ENCODE measurements around the gene SUCLG2.

SUCLG2 gene

DNA sequence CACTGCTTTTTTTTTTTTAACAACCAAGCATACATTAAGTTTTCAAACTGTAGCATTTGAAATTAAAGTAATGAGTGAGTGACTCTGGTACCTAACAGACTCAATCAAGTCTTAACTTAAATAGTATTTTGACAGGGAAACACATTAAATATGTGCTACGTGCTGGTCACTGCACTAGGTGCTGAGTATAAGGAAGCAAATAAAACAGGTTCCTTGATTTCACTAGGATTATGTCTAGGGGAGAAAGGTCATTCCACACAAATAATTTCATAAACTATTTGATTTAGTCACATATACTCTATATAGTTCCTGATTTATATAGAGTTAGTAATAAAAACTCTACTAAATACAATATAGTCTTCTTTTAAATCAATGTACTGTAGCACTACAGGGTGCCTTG lies 89.4 kb downstream of the SUCLG2 start:
- Histone ChIP-seq H3K27ac (ENCODE audit: low read depth, low read length) (no peak overlapping the region), H3K4me1 (ENCODE audit: control insufficient read depth, low read depth, low read length) (no peaks in the 10 kb centered on the region), H3K9ac (ENCODE audit: low read length) (no peak overlapping the region), H3K4me2 (ENCODE audit: low read length) (no peak overlapping the region), H4K8ac (ENCODE audit: low read depth, low read length) (no peak overlapping the region), H3K4me3 (ENCODE audit: low read length) (no peak overlapping the region), H4K5ac (ENCODE audit: low read length) (no peak overlapping the region), H3K4ac (ENCODE audit: low read depth, low read length) (no peak overlapping the region), H2AK5ac (ENCODE audit: low read length) (no peak overlapping the region), H3K36me3 (ENCODE audit: control insufficient read depth, insufficient read depth, low read length) (no peaks in the 10 kb centered on the region), H3K27me3 (ENCODE audit: insufficient read depth, low read length, poor library complexity) (no peaks in the 10 kb centered on the region), H3K56ac (ENCODE audit: low read length) (no peak overlapping the region), H3K79me2 (ENCODE audit: control insufficient read depth, insufficient read depth, low read length) (no peaks in the 10 kb centered on the region), H2BK15ac (replicated peaks; ENCODE audit: low read depth) (no peak overlapping the region), H2BK120ac (ENCODE audit: low read depth, low read length) (no peak overlapping the region), H3K18ac (ENCODE audit: low read length) (no peak overlapping the region), H2BK5ac (ENCODE audit: low read length) (no peak overlapping the region), H3K23ac (ENCODE audit: low read length) (no peak overlapping the region), H3K79me1 (ENCODE audit: low read length) (no peaks in the 10 kb centered on the region)
- no peak for DNase-seq
- WGBS (ENCODE audit: extremely low coverage, insufficient coverage, low lambda C conversion rate): no CpG with 5 or more reads among the region's 1 CpG

GRCh38 chr3:67564008-67564407 lies 90.4 kb downstream of the SUCLG2 start:
- Histone ChIP-seq H3K23ac (ENCODE audit: low read length) (no peak overlapping the region), H3K4me1 (ENCODE audit: control insufficient read depth, low read depth, low read length) (no peaks in the 10 kb centered on the region), H3K79me2 (ENCODE audit: control insufficient read depth, insufficient read depth, low read length) (no peaks in the 10 kb centered on the region), H2BK120ac (ENCODE audit: low read depth, low read length) (no peak overlapping the region), H2BK15ac (replicated peaks; ENCODE audit: low read depth) (no peak overlapping the region), H3K27me3 (ENCODE audit: insufficient read depth, low read length, poor library complexity) (no peaks in the 10 kb centered on the region), H3K36me3 (ENCODE audit: control insufficient read depth, insufficient read depth, low read length) (no peaks in the 10 kb centered on the region), H4K8ac (ENCODE audit: low read depth, low read length) (no peak overlapping the region), H3K56ac (ENCODE audit: low read length) (no peak overlapping the region), H3K79me1 (ENCODE audit: low read length) (no peaks in the 10 kb centered on the region), H3K4ac (ENCODE audit: low read depth, low read length) (no peak overlapping the region), H3K4me3 (ENCODE audit: low read length) (no peak overlapping the region), H3K9ac (ENCODE audit: low read length) (no peak overlapping the region), H2AK5ac (ENCODE audit: low read length) (no peak overlapping the region), H3K4me2 (ENCODE audit: low read length) (no peak overlapping the region), H3K27ac (ENCODE audit: low read depth, low read length) (no peak overlapping the region), H2BK5ac (ENCODE audit: low read length) (no peak overlapping the region), H3K18ac (ENCODE audit: low read length) (no peak overlapping the region), H4K5ac (ENCODE audit: low read length) (no peak overlapping the region)
- no peak for DNase-seq
- WGBS (ENCODE audit: extremely low coverage, insufficient coverage, low lambda C conversion rate): no CpG with 5 or more reads among the region's 3 CpGs

DNA sequence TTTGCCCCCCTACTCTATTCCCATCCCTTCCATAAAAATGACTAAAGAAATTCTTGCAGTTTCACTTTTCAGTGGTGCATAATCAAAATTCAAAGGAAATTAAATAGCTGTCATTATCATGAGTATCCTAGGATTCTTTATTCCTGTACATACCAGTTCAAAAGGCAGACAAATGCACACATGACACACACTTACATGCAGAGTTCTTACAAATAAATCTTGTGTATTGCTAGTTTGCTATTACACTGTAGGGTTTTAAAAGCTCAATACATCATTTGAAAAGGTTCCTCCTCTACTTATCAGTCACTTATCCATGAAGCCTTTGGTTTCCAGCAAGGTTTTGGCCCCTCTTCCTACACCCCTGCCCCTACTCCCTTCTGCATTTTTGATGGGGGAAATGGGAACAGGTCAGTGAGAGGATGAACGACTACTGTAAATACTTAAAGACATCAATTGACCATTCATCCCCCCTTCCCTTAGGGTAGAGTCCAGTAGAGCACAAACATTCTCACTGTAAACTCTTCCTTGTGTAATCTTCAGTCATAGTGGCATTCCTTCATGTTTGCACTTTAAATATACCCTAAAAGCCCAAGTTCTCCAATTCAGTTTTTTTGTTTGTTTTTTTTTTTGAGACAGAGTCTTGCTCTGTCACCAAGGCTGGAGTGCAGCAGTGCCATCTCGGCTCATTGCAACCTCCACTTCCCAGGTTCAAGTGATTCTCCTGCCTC lies 92.6 kb downstream of the SUCLG2 start:
- Histone ChIP-seq H4K5ac (ENCODE audit: low read length) (no peak overlapping the region), H3K79me1 (ENCODE audit: low read length) (no peaks in the 10 kb centered on the region), H3K4me3 (ENCODE audit: low read length) (no peak overlapping the region), H2BK15ac (replicated peaks; ENCODE audit: low read depth) (no peak overlapping the region), H3K4me1 (ENCODE audit: control insufficient read depth, low read depth, low read length) (no peaks in the 10 kb centered on the region), H3K36me3 (ENCODE audit: control insufficient read depth, insufficient read depth, low read length) (no peaks in the 10 kb centered on the region), H3K4me2 (ENCODE audit: low read length) (no peak overlapping the region), H3K18ac (ENCODE audit: low read length) (no peak overlapping the region), H2AK5ac (ENCODE audit: low read length) (no peak overlapping the region), H3K4ac (ENCODE audit: low read depth, low read length) (no peak overlapping the region), H3K27ac (ENCODE audit: low read depth, low read length) (no peak overlapping the region), H3K9ac (ENCODE audit: low read length) (no peak overlapping the region), H3K27me3 (ENCODE audit: insufficient read depth, low read length, poor library complexity) (no peaks in the 10 kb centered on the region), H3K79me2 (ENCODE audit: control insufficient read depth, insufficient read depth, low read length) (no peaks in the 10 kb centered on the region), H4K8ac (ENCODE audit: low read depth, low read length) (no peak overlapping the region), H3K23ac (ENCODE audit: low read length) (no peak overlapping the region), H2BK120ac (ENCODE audit: low read depth, low read length) (no peak overlapping the region), H3K56ac (ENCODE audit: low read length) (no peak overlapping the region), H2BK5ac (ENCODE audit: low read length) (no peak overlapping the region)
- DNase-seq: no peak
- WGBS (ENCODE audit: extremely low coverage, insufficient coverage, low lambda C conversion rate): no CpG with 5 or more reads among the region's 2 CpGs

DNA sequence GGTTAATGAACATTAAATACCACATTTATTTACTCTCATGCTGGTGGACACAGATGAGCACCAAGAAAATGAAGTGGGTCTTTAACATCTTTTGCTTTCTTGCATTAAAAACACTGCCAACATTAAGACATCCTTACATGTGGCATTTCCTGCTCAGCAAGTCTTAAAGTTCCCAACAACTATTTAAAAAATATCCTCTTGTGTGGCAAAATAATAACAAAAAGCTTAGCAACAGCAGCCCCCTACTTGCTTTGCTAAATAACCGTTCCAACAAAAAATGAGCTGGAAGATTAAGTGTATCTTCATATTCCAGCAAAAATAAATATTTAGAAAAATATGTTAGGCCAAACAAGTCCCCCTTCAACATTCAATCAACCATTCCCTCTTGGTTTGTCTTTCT lies 93.1 kb downstream of the SUCLG2 start:
- H3K27me3 ChIP-seq (ENCODE audit: insufficient read depth, low read length, poor library complexity): no peaks in the 10 kb centered on the region
- no peak overlapping the region for H2BK5ac ChIP-seq (ENCODE audit: low read length)
- H3K9ac ChIP-seq (ENCODE audit: low read length): no peak overlapping the region
- H4K5ac ChIP-seq (ENCODE audit: low read length): no peak overlapping the region
- no peak overlapping the region for H3K23ac ChIP-seq (ENCODE audit: low read length)
- DNase-seq: no peak
- no peak overlapping the region for H2BK120ac ChIP-seq (ENCODE audit: low read depth, low read length)
- WGBS (ENCODE audit: extremely low coverage, insufficient coverage, low lambda C conversion rate): no CpG with 5 or more reads among the region's 1 CpG
- no peak overlapping the region for H3K18ac ChIP-seq (ENCODE audit: low read length)
- H3K4me3 ChIP-seq (ENCODE audit: low read length): no peak overlapping the region
- H3K4me2 ChIP-seq (ENCODE audit: low read length): no peak overlapping the region
- no peak overlapping the region for H3K4ac ChIP-seq (ENCODE audit: low read depth, low read length)
- no peak overlapping the region for H3K27ac ChIP-seq (ENCODE audit: low read depth, low read length)
- no peaks in the 10 kb centered on the region for H3K36me3 ChIP-seq (ENCODE audit: control insufficient read depth, insufficient read depth, low read length)
- no peak overlapping the region for H2BK15ac ChIP-seq (replicated peaks; ENCODE audit: low read depth)
- no peaks in the 10 kb centered on the region for H3K79me2 ChIP-seq (ENCODE audit: control insufficient read depth, insufficient read depth, low read length)
- H3K56ac ChIP-seq (ENCODE audit: low read length): no peak overlapping the region
- H4K8ac ChIP-seq (ENCODE audit: low read depth, low read length): no peak overlapping the region
- H3K79me1 ChIP-seq (ENCODE audit: low read length): no peaks in the 10 kb centered on the region
- no peaks in the 10 kb centered on the region for H3K4me1 ChIP-seq (ENCODE audit: control insufficient read depth, low read depth, low read length)
- no peak overlapping the region for H2AK5ac ChIP-seq (ENCODE audit: low read length)

DNA sequence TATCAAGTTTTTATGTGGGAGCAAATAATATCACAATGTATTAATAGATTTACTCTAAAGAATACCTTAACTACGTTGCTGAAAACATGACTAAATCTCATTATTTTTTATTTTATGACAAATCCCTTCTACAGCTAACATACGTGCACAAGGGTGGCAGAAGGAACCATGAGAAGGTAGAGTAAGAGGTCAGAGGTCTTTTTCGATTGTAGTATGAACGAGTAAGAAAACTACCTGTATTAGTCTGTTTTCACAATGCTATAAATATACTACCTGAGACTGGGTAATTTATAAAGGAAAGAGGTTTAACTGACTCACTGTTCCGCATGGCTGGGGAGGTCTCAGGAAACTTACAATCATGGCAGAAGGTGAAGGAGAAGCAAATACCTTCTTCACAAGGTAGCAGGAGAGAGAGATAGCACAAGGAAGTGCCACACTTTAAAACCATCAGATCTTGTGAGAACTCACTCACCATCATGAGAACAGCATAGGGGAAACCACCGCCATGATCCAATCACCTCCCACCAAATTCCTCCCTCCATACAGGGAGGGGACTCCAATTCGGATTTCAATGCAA lies 95.3 kb downstream of the SUCLG2 start:
- Histone ChIP-seq H2BK15ac (replicated peaks; ENCODE audit: low read depth) (no peak overlapping the region), H3K23ac (ENCODE audit: low read length) (no peak overlapping the region), H3K27ac (ENCODE audit: low read depth, low read length) (no peak overlapping the region), H3K27me3 (ENCODE audit: insufficient read depth, low read length, poor library complexity) (no peaks in the 10 kb centered on the region), H3K56ac (ENCODE audit: low read length) (no peak overlapping the region), H2BK120ac (ENCODE audit: low read depth, low read length) (no peak overlapping the region), H3K4me3 (ENCODE audit: low read length) (no peak overlapping the region), H4K8ac (ENCODE audit: low read depth, low read length) (no peak overlapping the region), H3K79me1 (ENCODE audit: low read length) (no peaks in the 10 kb centered on the region), H2AK5ac (ENCODE audit: low read length) (no peak overlapping the region), H3K79me2 (ENCODE audit: control insufficient read depth, insufficient read depth, low read length) (no peaks in the 10 kb centered on the region), H3K4me2 (ENCODE audit: low read length) (no peak overlapping the region), H4K5ac (ENCODE audit: low read length) (no peak overlapping the region), H2BK5ac (ENCODE audit: low read length) (no peak overlapping the region), H3K18ac (ENCODE audit: low read length) (no peak overlapping the region), H3K36me3 (ENCODE audit: control insufficient read depth, insufficient read depth, low read length) (no peaks in the 10 kb centered on the region), H3K9ac (ENCODE audit: low read length) (no peak overlapping the region), H3K4ac (ENCODE audit: low read depth, low read length) (no peak overlapping the region), H3K4me1 (ENCODE audit: control insufficient read depth, low read depth, low read length) (no peaks in the 10 kb centered on the region)
- no peak for DNase-seq
- WGBS (ENCODE audit: extremely low coverage, insufficient coverage, low lambda C conversion rate): no CpG with 5 or more reads among the region's 7 CpGs

GRCh38 chr3:67558426-67558825 lies 96.0 kb downstream of the SUCLG2 start:
- H3K79me2 ChIP-seq (ENCODE audit: control insufficient read depth, insufficient read depth, low read length): no peaks in the 10 kb centered on the region
- no peak overlapping the region for H3K18ac ChIP-seq (ENCODE audit: low read length)
- no CpG with 5 or more reads among the region's 4 CpGs for WGBS (ENCODE audit: extremely low coverage, insufficient coverage, low lambda C conversion rate)
- no peak overlapping the region for H3K56ac ChIP-seq (ENCODE audit: low read length)
- no peak overlapping the region for H3K9ac ChIP-seq (ENCODE audit: low read length)
- H3K27me3 ChIP-seq (ENCODE audit: insufficient read depth, low read length, poor library complexity): no peaks in the 10 kb centered on the region
- H3K4me3 ChIP-seq (ENCODE audit: low read length): no peak overlapping the region
- no peaks in the 10 kb centered on the region for H3K36me3 ChIP-seq (ENCODE audit: control insufficient read depth, insufficient read depth, low read length)
- H3K4me1 ChIP-seq (ENCODE audit: control insufficient read depth, low read depth, low read length): no peaks in the 10 kb centered on the region
- no peak overlapping the region for H2BK120ac ChIP-seq (ENCODE audit: low read depth, low read length)
- no peak overlapping the region for H2AK5ac ChIP-seq (ENCODE audit: low read length)
- H3K27ac ChIP-seq (ENCODE audit: low read depth, low read length): no peak overlapping the region
- no peak overlapping the region for H4K5ac ChIP-seq (ENCODE audit: low read length)
- H2BK15ac ChIP-seq (replicated peaks; ENCODE audit: low read depth): no peak overlapping the region
- H2BK5ac ChIP-seq (ENCODE audit: low read length): no peak overlapping the region
- H3K4ac ChIP-seq (ENCODE audit: low read depth, low read length): no peak overlapping the region
- DNase-seq: no peak
- H4K8ac ChIP-seq (ENCODE audit: low read depth, low read length): no peak overlapping the region
- no peaks in the 10 kb centered on the region for H3K79me1 ChIP-seq (ENCODE audit: low read length)
- H3K4me2 ChIP-seq (ENCODE audit: low read length): no peak overlapping the region
- H3K23ac ChIP-seq (ENCODE audit: low read length): no peak overlapping the region
